KBM-7 (cell line): ENCODE measurements around the gene RTL5.

Source experiments
- DNase-seq: peaks from one replicate; pipeline ENCODE4 v3.0.0-alpha.2; 2015
- in situ Hi-C: fragments of 300-500 bp; cut with MboI; formaldehyde crosslinking; loops from 2 replicates; pipeline ENCODE4 v1.14.3; 2020; ENCODE audit warnings: low sequenced_read_pairs, low pct_unique_long_range_greater_than_20kb, mixed read lengths

RTL5 gene

DNA sequence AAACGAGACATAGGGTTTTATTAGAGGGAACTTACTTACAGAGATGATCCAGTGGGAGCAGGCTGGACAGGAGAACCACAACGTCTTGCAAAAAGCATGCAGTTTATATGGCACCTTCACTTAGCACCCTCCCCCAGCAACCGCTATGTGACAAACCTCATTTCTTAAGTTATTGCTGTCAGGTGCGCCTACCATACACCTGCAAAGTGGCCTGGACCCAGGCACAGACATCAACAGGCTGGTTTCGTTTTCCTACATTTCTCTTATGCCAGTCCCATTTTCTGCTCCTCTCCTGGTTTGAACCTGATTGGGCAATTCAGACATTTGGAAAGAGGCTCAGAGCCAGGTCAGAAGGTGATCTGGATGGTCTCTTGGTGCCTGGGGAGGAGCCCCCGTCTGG is 18.3 kb downstream of the RTL5 start:
- in situ Hi-C loops = no loop called here
- DNase-seq = no peak

DNA sequence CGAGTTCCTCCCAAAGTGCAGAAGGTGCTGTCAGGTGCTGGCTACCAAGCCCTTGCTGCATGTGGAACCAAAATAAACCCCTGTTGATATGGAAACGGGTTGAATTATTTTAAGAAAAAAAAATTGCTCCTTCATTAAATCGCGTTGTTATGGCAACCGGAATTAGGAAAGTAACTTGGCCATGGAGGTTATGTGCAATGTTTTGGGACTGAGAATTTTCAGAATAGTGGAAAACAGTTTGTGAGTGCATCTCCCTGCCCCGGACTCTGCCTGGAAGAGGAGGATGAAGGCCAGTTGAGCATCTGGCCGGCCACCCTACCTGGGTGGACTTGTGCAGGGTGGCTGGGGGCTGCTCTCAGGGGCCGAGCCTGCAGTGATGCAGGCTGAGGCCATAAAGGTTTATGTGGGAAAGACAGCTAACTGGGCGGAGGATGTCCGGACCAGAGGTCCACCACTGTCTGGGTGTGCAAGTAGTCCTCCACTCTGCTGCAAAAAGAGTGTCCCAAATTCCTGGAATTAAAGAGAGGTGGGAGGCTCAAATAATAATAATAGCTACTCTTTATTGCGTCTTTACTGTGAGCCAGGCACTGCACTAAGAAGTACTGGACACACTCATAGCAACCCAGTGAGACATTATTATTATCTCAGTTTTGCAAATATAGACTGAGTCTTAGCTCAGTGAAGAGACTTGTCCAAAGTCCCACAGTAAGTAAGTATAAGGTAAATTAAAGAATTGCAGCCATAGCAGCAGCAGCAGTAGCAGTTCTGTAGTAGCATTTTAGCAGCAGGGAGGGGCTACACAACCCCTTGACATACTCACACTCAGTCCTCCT is 20.6 kb downstream of the RTL5 start:
- in situ Hi-C loops = no loop called here

DNA sequence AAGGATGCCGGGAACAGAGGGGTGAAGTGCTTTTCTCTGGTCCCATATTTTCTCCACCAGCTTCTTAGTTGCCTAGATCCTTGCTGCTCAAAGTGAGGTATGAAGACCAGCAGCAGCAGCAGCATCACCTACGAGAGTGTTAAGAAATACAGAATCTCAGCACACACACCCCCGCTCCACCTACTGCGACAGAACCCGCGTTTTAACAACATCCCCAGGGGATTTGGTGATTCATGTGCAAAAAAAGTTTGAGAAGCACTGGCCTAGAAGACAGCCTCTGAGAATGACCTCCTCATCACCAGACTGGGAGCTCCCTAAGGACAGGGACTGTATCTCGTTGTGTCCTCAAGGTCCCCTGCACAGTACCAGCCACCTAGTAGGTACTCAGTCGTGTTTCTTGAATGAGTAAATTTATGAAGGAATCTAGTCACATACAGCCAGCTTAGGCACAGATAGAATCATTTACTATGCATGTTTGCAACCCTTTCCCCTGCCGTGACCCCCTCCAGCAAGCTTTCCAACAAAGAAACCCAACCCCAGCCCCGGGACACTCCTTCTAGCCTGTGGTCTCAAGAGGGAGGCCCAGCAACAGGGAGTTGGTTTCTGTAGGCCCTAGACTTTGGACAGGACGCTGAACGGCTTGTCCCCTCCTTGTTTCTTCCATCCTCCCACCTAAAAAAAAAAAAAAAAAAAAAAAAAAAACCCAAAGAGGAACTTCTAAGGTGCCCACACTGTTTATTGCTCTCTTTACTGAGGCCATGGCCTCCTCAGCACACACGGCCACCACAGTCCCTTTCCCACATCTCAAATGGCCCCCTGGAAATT is 21.5 kb downstream of the RTL5 start:
- in situ Hi-C loops = no loop called here
- DNase-seq = peak; percentile 65

More for the DNA sequence above, 20.6 kb downstream of the RTL5 start:
- no peak for DNase-seq

DNA sequence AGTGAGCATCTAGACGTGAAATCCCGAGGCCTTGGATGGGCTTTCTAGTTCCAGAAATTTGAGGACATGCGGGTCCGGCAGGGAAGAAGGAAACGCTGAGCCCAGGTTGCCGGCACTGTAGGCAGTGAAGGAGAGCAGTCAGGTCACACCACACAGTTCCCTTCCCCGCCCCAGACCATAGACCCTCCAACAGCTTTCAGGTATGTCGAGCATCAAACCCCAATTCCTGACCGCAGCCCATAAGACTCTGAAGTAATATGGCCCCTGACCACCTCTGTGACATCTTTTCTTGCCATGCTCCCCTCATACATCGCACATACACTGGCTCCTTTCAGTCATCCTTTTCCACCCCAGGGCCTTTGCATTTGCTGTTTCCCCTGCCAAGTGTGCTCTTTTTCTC is 23.0 kb downstream of the RTL5 start:
- in situ Hi-C loops = no loop called here

DNA sequence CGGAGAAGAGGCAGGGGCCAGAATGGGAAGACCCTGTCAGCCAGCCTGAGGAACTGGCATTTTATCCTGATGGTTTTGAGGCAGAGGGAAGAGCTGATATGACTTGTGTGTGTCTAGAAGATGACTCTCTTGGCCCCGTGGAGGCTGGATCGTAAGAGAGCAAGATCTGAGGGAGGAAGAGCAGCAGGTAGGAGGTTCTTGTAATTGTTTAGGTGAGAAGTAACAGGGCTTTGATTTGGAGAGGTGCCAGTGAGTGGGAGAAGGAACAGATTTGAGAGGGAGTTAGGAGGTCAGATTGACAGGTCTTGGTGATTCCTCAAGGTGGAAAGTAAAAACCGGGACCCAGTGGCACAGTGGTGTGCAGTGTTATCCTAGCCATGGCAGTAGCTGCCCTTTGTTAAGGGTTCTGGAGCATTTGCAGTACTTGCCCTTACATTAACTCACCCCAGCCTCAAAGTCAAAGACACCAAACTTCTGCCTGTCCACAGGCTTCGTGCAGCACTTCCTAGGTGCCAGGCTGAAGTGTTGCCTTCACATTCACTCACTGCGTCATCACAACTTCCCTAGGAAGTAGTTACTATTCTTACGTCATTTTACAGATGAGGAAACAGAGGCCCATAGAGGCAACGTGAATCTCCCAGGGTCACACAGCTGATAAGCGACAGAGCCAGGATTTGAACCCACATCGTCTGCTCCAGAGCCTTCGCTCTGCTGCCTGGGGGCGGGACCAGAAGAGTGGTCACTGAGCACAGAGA is 23.7 kb downstream of the RTL5 start:
- in situ Hi-C loops = no loop called here
- no peak for DNase-seq

More for the DNA sequence above, 23.0 kb downstream of the RTL5 start:
- DNase-seq = no peak

DNA sequence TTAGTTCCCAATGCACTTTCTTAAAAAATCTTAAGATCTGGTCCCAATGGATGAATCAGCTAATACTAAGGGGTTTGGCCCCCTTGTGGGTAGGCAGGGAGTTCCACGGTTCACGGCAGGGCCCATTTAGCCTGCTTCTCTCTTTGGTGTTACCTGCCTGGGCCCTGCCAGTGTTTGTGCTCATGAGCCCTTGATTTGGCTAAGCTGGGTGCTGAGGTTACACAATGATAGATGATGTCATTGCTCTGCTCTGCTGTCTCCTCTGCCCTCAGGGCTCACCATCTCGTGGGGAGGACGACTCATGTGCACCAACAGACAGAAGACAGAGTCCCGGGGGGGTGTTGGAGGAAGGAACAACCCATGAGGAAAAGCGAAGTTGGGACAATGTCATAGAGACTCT is 24.4 kb downstream of the RTL5 start:
- no peak for DNase-seq
- in situ Hi-C loops = no loop called here

DNA sequence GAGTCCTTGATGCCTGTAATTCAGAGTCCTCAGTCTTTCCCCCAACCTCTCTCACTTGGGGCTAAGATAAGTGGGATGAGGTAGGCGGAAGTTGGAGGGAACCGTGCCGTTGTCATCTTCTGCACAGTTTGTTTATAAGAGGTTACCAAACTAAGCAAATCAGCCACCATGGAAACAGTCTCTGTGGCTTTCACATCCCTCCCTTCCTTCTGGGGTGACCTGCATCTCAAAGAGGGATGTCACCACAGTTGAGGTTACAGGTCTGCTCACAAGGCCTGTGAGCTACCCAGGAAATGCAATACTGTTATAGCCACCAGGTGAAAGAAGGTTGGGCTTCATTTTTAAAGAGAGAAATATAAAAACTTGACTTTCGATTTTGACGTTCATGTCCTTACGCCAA is 26.3 kb downstream of the RTL5 start:
- in situ Hi-C loops = no loop called here
- DNase-seq = no peak

DNA sequence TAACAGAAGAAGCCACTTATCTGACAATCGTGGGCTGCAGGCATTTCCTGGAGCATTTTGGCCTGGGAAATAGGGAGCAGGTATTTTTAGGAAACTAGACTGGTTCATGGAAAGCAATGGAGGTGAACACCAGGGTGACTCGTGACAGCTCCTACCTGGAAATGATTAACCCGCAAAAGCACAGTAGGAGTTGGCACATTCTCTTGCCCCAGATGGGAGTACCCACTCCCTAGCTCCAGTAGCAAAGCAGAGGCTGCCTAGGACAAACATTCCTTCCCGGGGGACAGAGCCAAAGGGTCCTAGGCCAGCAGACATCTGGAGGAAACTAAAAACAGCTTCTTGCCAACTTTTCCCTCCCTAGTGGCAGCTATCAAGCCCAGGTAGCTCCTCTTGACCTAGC is 29.0 kb downstream of the RTL5 start:
- no peak for DNase-seq
- in situ Hi-C loops = no loop called here

DNA sequence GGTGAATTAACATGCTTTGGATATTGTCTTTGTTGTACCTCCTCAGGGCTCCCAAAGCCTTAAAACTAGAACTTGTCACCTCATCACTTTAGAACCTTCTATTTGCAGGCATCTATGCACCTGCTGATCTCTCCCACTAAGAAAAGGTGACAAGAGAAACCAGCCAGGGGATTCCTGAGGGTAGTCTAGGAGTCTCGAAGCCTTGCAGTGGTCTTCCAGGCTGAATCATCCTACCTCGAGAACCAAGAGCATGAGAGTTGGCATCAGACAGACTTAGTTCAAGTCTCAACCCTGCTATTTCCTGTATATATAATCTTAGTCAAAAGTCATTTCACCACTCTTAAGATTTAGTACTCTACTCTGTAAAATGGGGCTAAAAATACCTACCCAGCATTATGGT is 29.6 kb downstream of the RTL5 start:
- no peak for DNase-seq
- in situ Hi-C loops = no loop called here

DNA sequence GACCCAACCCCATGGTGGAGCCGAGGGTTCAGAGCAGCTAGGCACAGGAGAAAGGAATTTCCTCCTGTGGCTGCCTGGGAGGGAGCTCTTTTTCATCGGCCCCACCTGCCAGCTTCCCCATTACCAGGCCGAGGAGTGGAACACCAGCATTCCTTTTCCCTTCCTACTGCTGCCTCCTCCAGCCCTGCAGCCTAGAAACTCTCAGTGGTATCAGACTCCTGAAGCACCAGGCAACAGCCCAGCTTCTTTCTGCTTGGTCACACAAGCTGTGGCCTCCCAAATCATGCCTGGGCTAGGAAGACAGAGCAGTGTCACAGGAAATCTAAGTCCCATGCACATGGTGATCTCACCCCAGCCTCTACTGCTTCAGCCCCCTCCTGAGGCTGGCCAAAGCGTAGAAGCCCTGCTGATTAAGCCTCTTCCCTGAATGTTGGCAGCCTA is 30.1 kb downstream of the RTL5 start:
- in situ Hi-C loops = no loop called here
- no peak for DNase-seq

DNA sequence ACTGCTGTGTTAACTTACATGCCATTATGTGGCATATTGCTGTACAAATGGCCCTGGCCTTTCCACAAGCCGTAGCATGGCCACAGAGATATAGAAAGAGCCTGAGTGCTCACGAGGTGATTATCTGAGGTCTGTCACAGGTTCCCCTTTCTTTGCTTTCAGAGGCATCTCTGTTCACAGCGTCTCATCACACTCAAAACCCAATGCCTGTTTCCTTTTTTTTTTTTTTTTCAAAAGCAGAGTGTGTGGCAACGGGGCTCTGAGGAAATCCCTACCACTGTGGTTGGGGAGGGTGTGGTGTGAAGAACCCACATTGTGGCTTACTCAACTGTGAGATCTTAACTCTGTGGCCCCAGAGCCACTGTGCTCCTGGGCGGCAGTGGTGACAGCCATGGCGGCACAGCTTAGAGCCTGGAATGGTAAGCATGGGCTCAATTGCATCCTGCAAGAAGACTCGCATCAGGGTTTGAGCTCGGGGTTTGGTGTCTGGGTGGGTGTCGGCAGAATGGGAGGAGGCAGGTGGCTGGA is 30.8 kb downstream of the RTL5 start:
- peak; percentile 99 for DNase-seq
- in situ Hi-C loops = no loop called here

DNA sequence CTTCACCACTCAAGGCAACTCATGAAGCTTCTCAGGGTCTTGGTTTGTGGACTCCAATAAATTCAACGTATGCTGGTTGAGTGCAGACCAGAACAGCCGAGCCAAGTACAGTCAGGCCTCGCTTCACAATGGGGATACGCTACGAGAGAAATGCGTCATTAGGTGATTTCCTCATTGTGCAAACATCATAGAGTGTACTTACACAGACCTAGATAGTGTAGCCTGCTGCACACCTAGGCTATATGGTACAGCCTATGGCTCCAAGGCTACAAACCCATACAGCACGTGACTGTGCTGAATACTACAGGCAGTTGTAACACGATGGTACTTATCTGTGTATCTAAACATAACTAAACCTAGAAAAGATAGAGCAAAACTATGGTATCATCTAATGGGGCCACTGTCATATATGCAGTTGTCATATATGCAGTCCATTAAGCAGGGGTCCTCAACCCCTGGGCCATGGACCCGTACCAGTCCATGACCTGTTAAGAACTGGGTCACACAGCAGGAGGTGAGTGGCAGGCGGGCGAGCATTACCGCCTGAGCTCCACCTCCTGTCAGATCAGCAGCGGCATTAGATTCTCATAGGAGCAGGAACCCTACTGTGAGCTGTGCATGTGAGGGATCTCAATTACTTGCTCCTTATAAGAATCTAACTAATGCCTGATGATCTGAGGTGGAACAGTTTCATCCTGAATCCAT is 31.5 kb downstream of the RTL5 start:
- in situ Hi-C loops = no loop called here

DNA sequence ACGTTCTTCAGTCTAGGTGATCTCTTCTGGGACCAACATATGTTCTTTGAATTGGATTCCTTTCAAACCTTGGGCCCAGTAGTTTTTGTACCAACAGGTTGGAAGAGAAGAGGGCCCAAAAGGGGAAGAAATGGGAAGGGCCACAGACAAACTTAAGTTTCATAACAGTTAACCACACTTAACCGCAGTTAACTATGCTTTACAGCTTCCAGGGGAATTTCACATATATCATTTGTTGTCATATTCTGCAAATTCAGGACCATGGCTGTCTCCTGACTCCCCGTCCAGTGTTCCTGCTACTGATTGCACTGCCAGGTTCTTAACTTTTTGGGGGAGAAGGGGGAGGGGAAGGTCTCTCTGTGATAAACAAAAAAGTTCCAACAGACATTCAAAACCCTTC is 34.6 kb downstream of the RTL5 start:
- DNase-seq = peak; percentile 48
- in situ Hi-C loops = no loop called here

More for the DNA sequence above, 31.5 kb downstream of the RTL5 start:
- no peak for DNase-seq

DNA sequence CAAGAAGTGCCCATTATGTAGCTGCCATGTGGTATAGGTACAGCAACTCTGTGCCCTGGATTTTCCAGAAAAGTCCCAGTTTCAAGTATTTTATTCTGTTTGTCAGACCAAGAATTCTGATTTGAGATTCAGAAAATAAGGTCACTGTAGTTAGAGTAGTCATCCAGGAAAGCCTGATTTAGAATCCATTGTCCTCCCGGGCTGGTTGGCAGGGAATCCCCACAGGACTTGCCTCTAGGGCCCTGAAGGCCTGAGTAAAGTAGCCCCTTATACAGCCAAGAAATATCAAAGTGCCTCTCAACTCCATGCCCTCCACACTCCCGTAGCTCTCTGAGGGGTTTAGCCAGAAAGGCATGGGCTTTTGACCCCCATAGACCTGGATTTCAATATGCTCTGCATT is 36.3 kb downstream of the RTL5 start:
- no peak for DNase-seq
- in situ Hi-C loops = no loop called here

DNA sequence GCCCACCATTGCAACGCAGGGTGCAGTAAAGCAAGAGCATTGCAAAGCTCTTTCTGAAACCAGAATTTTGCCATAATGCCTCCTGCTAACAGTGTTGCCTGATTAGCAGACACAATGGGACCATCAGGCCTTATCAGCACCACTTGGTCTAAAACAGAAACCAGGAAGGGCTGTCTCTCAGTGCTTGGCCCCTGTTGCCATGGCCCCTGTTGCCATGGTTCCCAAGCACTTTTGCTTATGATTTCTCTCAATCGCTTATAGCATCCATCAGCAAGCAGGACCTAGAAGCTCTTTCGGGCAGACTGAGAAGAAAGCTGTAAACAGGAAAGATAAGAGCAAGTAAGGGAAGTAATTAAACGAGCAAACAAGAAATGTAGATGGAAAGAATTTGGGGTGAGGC is 36.8 kb downstream of the RTL5 start:
- peak; percentile 69 for DNase-seq
- in situ Hi-C loops = no loop called here

DNA sequence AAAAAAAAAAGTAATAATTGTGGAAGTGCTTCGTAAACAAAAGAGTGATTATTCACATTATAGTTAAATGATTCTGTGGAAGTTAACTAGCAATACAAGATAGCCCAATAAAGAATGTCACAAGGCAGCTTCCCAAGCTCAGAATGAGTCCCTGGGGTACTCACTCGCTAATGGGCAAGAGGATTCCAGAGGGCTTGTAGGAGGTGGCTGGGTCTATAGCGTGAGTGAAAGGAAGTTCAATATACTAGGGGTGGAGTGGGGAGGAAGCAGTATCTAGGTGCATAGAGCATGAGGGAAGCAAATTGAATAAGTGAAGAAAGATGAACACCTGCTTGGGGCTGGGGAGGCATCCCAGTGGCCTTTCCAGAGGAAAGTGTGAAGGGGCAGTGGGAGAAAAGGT is 42.5 kb downstream of the RTL5 start:
- in situ Hi-C loops = no loop called here
- DNase-seq = no peak

DNA sequence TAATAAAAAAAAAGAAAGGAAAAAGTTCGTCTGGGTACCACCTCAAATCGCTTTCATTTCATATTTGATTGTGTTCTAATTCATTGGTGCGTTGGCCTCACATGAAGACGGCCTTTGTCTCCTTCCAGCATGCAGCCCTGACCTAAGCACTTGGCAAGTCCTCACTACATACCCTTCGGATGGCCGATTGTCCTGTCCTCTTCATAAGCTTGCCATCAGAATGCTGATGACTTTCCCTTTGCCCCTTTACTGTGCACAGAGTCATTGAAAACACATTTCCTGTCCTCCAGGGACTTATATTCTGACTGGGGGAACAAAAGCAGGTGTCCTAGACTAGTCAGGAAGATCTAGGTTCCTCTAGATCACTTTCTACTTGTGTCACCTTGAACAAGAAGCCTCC is 43.0 kb downstream of the RTL5 start:
- in situ Hi-C loops = no loop called here
- DNase-seq = no peak

DNA sequence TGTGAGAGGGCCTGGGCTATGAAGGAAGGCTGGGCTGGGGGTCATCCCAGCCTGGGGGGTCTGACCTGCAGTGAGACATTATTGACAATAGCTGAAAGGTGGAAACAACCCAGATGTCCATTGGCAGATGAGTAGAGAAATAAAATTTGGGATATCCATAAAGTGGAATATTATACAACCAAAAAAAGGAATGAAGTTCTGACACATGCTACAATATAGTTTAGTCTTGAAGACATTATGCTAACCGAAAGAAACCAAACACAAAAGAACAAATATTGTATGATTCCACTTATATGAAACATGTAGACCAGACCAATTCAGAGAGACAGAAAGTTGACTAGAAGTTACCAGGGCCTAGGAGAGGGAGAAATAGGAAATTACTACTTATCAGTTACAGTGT is 44.7 kb downstream of the RTL5 start:
- DNase-seq = no peak
- in situ Hi-C loops = no loop called here

DNA sequence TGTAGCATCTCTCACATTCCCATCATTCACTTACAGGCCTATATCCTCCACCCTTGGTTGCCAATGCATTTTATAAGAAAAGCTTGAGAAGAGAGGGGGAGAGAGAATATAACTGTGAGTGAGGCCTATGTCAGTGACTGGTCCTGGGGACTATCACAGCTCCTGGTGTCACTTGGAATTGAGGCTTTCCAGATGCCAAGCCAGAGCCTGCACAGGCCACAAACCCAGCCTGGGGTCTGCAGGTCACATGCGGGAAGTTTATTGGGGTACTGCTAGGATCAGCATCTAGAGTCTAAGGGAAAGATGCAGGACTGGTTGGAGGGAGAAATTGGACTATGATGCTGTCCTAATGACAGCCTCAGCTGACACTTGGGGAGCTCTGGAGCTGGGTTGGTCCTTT is 47.6 kb downstream of the RTL5 start:
- no peak for DNase-seq
- in situ Hi-C loops = no loop called here
